HepG2 (cell line): ENCODE data around the gene ACSS2.

Experiments used
- FOXM1 ChIP-seq: sonication (generic); formaldehyde crosslinking; IDR thresholded peaks from 2 replicates; pipeline ENCODE4 v1.5.0; 2020; ENCODE audit warnings: missing genetic modification reagents
- HNRNPK ChIP-seq: fragments of 200-400 bp; formaldehyde crosslinking; IDR thresholded peaks from 2 replicates; pipeline ENCODE4 v1.6.1; 2018; ENCODE audit warnings: low read length, low read depth, moderate library complexity, mild to moderate bottlenecking; ENCODE audit not compliant: poor library complexity, severe bottlenecking
- PRDM10 ChIP-seq: sonication (generic); formaldehyde crosslinking; IDR thresholded peaks from 2 replicates; pipeline ENCODE4 v1.4.0; 2020; ENCODE audit warnings: low read depth, missing genetic modification reagents
- TF ChIP-seq, protein P1 (sequence below), 2 experiments: IDR thresholded peaks; 2 replicates each; pipeline ENCODE4 v1.6.1; 2011 to 2012; ENCODE audit warnings: low read length in 2 of 2, borderline replicate concordance in 1 of 2, low read depth in 1 of 2, mild to moderate bottlenecking in 1 of 2, moderate library complexity in 1 of 2

GRCh38 chr20:34967421-34967820 lies 91.0 kb downstream of the ACSS2 start:
- TF ChIP-seq, protein P1, sequence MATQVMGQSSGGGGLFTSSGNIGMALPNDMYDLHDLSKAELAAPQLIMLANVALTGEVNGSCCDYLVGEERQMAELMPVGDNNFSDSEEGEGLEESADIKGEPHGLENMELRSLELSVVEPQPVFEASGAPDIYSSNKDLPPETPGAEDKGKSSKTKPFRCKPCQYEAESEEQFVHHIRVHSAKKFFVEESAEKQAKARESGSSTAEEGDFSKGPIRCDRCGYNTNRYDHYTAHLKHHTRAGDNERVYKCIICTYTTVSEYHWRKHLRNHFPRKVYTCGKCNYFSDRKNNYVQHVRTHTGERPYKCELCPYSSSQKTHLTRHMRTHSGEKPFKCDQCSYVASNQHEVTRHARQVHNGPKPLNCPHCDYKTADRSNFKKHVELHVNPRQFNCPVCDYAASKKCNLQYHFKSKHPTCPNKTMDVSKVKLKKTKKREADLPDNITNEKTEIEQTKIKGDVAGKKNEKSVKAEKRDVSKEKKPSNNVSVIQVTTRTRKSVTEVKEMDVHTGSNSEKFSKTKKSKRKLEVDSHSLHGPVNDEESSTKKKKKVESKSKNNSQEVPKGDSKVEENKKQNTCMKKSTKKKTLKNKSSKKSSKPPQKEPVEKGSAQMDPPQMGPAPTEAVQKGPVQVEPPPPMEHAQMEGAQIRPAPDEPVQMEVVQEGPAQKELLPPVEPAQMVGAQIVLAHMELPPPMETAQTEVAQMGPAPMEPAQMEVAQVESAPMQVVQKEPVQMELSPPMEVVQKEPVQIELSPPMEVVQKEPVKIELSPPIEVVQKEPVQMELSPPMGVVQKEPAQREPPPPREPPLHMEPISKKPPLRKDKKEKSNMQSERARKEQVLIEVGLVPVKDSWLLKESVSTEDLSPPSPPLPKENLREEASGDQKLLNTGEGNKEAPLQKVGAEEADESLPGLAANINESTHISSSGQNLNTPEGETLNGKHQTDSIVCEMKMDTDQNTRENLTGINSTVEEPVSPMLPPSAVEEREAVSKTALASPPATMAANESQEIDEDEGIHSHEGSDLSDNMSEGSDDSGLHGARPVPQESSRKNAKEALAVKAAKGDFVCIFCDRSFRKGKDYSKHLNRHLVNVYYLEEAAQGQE (IDR thresholded peaks at IDR 0.05; ENCODE audit: borderline replicate concordance in 1 of 2, low read depth in 1 of 2, low read length in 2 of 2) = no peak
- TF ChIP-seq HNRNPK (no peak), FOXM1 (CRISPR knock-in tag) (no peak), PRDM10 (CRISPR knock-in tag) (no peak)
